ENCODE measurements around the gene CD93.

CD93 gene

GRCh38 chr20:23079016-23079351, 7.1 kb downstream of the CD93 start:
- TF ChIP-seq, protein P1, sequence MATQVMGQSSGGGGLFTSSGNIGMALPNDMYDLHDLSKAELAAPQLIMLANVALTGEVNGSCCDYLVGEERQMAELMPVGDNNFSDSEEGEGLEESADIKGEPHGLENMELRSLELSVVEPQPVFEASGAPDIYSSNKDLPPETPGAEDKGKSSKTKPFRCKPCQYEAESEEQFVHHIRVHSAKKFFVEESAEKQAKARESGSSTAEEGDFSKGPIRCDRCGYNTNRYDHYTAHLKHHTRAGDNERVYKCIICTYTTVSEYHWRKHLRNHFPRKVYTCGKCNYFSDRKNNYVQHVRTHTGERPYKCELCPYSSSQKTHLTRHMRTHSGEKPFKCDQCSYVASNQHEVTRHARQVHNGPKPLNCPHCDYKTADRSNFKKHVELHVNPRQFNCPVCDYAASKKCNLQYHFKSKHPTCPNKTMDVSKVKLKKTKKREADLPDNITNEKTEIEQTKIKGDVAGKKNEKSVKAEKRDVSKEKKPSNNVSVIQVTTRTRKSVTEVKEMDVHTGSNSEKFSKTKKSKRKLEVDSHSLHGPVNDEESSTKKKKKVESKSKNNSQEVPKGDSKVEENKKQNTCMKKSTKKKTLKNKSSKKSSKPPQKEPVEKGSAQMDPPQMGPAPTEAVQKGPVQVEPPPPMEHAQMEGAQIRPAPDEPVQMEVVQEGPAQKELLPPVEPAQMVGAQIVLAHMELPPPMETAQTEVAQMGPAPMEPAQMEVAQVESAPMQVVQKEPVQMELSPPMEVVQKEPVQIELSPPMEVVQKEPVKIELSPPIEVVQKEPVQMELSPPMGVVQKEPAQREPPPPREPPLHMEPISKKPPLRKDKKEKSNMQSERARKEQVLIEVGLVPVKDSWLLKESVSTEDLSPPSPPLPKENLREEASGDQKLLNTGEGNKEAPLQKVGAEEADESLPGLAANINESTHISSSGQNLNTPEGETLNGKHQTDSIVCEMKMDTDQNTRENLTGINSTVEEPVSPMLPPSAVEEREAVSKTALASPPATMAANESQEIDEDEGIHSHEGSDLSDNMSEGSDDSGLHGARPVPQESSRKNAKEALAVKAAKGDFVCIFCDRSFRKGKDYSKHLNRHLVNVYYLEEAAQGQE (IDR thresholded peaks at IDR 0.05; ENCODE audit: insufficient read depth in 1 of 2, low read depth in 2 of 2, low read length in 2 of 2): no peak
- TF ChIP-seq POLR2AphosphoS5 (IDR thresholded peaks at IDR 0.05; ENCODE audit: low read depth, low read length) (no peak), SIN3A (IDR thresholded peaks at IDR 0.05; ENCODE audit: borderline replicate concordance, insufficient read depth, low read length) (no peak), FOXP2 (optimal IDR thresholded peaks at IDR 0.05; ENCODE audit: borderline replicate concordance, extremely low read depth, extremely low read length, insufficient read depth) (no peak), TAF1 (IDR thresholded peaks at IDR 0.05; ENCODE audit: borderline replicate concordance, insufficient read depth, low read length) (no peak)

- TF ChIP-seq TAF1 (IDR thresholded peaks at IDR 0.05; ENCODE audit: borderline replicate concordance, insufficient read depth, low read length) (no peak), POLR2AphosphoS5 (IDR thresholded peaks at IDR 0.05; ENCODE audit: low read depth, low read length) (no peak), SIN3A (IDR thresholded peaks at IDR 0.05; ENCODE audit: borderline replicate concordance, insufficient read depth, low read length) (no peak), FOXP2 (optimal IDR thresholded peaks at IDR 0.05; ENCODE audit: borderline replicate concordance, extremely low read depth, extremely low read length, insufficient read depth) (no peak)
- TF ChIP-seq, protein P1 (IDR thresholded peaks at IDR 0.05; ENCODE audit: insufficient read depth in 1 of 2, low read depth in 2 of 2, low read length in 2 of 2): no peak
These were observed 7.6 kb downstream of the CD93 start for GRCh38 chr20:23078351-23079015.

DNA sequence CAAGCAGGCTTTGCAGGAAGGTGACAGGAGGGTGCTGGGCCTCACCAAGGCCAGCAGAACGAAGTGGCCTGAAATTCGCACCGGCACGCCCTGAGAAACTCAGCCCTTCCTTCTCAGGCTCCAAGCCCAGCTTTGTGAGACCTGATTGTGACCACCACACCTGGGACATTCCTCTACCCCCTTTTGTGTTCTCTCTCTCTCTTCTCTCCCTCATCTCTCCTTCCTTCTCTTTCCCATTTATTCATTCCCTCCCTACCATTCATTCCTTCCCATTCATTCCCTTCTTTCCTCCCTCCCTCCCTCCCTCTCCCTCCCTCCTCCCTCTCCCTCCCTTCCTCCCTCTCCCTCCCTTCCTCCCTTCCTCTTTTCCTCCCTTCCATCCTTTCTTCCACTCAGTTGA, 8.8 kb downstream of the CD93 start:
- TF ChIP-seq SIN3A (IDR thresholded peaks at IDR 0.05; ENCODE audit: borderline replicate concordance, insufficient read depth, low read length) (no peak), FOXP2 (optimal IDR thresholded peaks at IDR 0.05; ENCODE audit: borderline replicate concordance, extremely low read depth, extremely low read length, insufficient read depth) (no peak), TAF1 (IDR thresholded peaks at IDR 0.05; ENCODE audit: borderline replicate concordance, insufficient read depth, low read length) (no peak), POLR2AphosphoS5 (IDR thresholded peaks at IDR 0.05; ENCODE audit: low read depth, low read length) (no peak)
- TF ChIP-seq, protein P1 (IDR thresholded peaks at IDR 0.05; ENCODE audit: insufficient read depth in 1 of 2, low read depth in 2 of 2, low read length in 2 of 2): no peak

DNA sequence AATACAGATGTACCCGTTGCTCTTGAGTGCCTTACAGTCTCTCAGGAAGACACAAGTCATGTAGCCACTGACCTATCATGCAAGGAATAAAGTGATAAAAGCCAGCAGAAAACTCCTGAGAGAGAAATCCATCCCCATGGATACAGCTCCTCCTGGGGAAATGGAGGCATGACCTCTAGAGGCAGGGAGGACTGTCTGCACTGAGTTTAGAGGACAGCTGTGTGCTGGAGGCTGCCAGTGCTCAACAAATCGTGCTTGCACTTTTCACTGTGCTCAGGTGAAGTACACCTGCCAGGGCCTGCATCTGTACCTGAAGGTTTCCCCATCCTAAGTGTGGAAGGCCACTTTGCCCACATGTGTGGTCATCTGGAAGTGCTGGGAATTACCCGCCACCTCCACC, 12.1 kb downstream of the CD93 start:
- TF ChIP-seq, protein P1 (IDR thresholded peaks at IDR 0.05; ENCODE audit: insufficient read depth in 1 of 2, low read depth in 2 of 2, low read length in 2 of 2): no peak
- TF ChIP-seq FOXP2 (optimal IDR thresholded peaks at IDR 0.05; ENCODE audit: borderline replicate concordance, extremely low read depth, extremely low read length, insufficient read depth) (no peak), TAF1 (IDR thresholded peaks at IDR 0.05; ENCODE audit: borderline replicate concordance, insufficient read depth, low read length) (no peak), POLR2AphosphoS5 (IDR thresholded peaks at IDR 0.05; ENCODE audit: low read depth, low read length) (no peak), SIN3A (IDR thresholded peaks at IDR 0.05; ENCODE audit: borderline replicate concordance, insufficient read depth, low read length) (no peak)
